Activated CD4-positive, alpha-beta memory T cell treated with anti-CD3 and anti-CD28 coated beads, Interleukin-2, amount 10 ng/mL, durations not matched to agents 7 days and 5 days (primary cell): ENCODE results near the gene COG7. TPM values are rescaled to one million over a fixed set of nuclear protein-coding genes. Genes with fewer than 3 reads are reported as not detected.

Source experiments
- CTCF ChIA-PET: fragments of 350-600 bp; sonication (Branson Sonifier 250); formaldehyde crosslinking; loops from one replicate; lab custom pipeline; 2021; ENCODE audit warnings: antibody characterized with exemption, inconsistent platforms; lab: Charles Lee
- POLR2A ChIA-PET: fragments of 350-600 bp; sonication (Branson Sonifier 250); formaldehyde crosslinking; loops from one replicate; lab custom pipeline; 2021; ENCODE audit warnings: antibody characterized with exemption; lab: Charles Lee
- DNase-seq: peaks from one replicate; pipeline ENCODE4 v3.0.0-alpha.2; 2020
- H3K27ac Mint-ChIP-seq: one replicate; pipeline ENCODE4 v1.8.0; 2021; ENCODE audit warnings: mild to moderate bottlenecking, mixed read lengths
- H3K27me3 Mint-ChIP-seq: one replicate; pipeline ENCODE4 v1.8.0; 2021; ENCODE audit warnings: mixed read lengths
- H3K36me3 Mint-ChIP-seq: one replicate; pipeline ENCODE4 v1.8.0; 2021; ENCODE audit warnings: low read depth, mixed read lengths
- H3K4me1 Mint-ChIP-seq: one replicate; pipeline ENCODE4 v1.8.0; 2021; ENCODE audit warnings: mixed read lengths
- H3K4me3 Mint-ChIP-seq: one replicate; pipeline ENCODE4 v1.8.0; 2021; ENCODE audit warnings: mild to moderate bottlenecking, mixed read lengths
- H3K9me3 Mint-ChIP-seq: one replicate; pipeline ENCODE4 v1.8.0; 2021; ENCODE audit warnings: mixed read lengths
- total RNA-seq, 2 experiments: library from RNA; stranded (reverse); gene quantifications; one replicate each; pipeline ENCODE4 v1.2.3, GENCODE V29; 2021

COG7 gene
- total RNA-seq, 2 experiments from 2014 or later: 18.0 to 19.0 TPM

DNA sequence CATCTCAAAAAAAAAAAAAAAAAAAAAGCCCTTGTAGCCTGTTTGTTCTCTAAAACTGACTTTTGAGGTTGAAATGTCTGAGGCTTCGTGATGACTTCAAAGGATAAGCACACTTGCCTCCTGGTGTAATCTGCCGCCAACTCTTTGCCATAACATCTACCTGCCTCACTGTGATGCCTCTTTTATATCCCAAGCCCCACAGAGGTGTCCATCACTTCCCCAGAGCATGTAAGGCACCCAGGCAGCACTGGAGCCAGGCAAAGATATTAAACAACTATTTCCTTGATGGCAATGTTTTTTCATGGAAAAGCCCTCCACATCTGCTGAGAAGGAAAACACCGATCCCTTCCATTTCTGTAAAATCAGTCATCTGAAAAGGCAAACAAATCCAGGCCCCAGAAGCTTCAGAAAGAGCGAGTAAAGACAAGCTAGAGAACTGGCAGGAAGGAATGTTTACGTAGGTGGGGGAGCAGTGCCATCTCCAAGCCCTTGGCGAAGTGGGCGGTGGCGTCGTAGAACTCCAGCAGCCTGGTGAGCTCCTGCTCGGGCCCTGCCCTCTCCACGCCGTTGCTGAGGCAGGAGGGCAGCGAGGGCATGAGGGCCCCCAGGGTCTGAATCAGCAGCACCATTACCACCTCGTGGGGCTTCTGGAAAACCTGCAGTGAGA is 28.6 kb downstream of the COG7 start:
- H3K4me1 Mint-ChIP-seq: no peaks in the 10 kb centered on the region
- H3K27me3 Mint-ChIP-seq: no peaks in the 10 kb centered on the region
- H3K9me3 Mint-ChIP-seq: no peaks in the 10 kb centered on the region
- POLR2A ChIA-PET: no interaction called here
- no peak for DNase-seq
- H3K27ac Mint-ChIP-seq: no peak overlapping the region
- CTCF ChIA-PET: interaction anchor here (4.5 kb wide), 1 partner anchor 10 kb away, joined by 32 read pairs; no protein-coding TSS in a partner anchor
- H3K4me3 Mint-ChIP-seq: no peak overlapping the region
- H3K36me3 Mint-ChIP-seq: peaks cover 10% of the 10 kb centered on the region

GRCh38 chr16:23423496-23424049 is 29.4 kb downstream of the COG7 start:
- Mint-ChIP-seq H3K27ac (no peak overlapping the region), H3K36me3 (peaks cover 10% of the 10 kb centered on the region), H3K4me1 (no peaks in the 10 kb centered on the region), H3K27me3 (no peaks in the 10 kb centered on the region), H3K9me3 (no peaks in the 10 kb centered on the region), H3K4me3 (no peak overlapping the region)
- no peak for DNase-seq
- ChIA-PET POLR2A (no interaction called here), CTCF (interaction anchor here (4.5 kb wide), 1 partner anchor 11 kb away, joined by 32 read pairs; no protein-coding TSS in a partner anchor)

- no peaks in the 10 kb centered on the region for H3K9me3 Mint-ChIP-seq
- no peaks in the 10 kb centered on the region for H3K27me3 Mint-ChIP-seq
- no peak for DNase-seq
- H3K36me3 Mint-ChIP-seq: peaks cover 9% of the 10 kb centered on the region
- no peak overlapping the region for H3K27ac Mint-ChIP-seq
- no peaks in the 10 kb centered on the region for H3K4me1 Mint-ChIP-seq
- POLR2A ChIA-PET: no interaction called here
- H3K4me3 Mint-ChIP-seq: no peak overlapping the region
- CTCF ChIA-PET: interaction anchor here (2.5 kb wide), 1 partner anchor 15 kb away, joined by 19 read pairs; no protein-coding TSS in a partner anchor
These were observed 33.0 kb downstream of the COG7 start for GRCh38 chr16:23420011-23420410.

DNA sequence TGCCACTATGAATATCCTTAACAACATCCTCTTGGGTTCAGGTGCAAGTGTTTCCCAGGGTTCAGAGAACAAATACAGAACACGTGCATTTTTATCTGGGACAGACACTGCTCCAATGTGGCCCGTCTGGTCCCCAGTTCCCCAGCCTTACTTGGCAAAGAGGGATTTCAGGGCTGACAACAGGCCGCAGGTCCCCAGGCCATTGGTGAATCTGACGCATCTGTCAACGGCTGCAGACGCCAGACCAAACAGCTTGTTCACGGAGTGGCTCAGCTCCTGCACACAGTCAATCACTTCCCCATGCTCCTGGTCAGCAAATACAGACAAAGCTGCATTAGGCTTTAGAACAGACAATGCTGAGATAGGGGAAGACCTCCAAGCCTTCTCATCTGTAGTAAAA is 36.2 kb downstream of the COG7 start:
- Mint-ChIP-seq H3K4me3 (no peak overlapping the region), H3K4me1 (no peaks in the 10 kb centered on the region), H3K27me3 (no peaks in the 10 kb centered on the region), H3K9me3 (no peaks in the 10 kb centered on the region), H3K27ac (no peak overlapping the region), H3K36me3 (peaks cover 9% of the 10 kb centered on the region)
- no peak for DNase-seq
- ChIA-PET POLR2A (no interaction called here), CTCF (interaction anchor here (4.4 kb wide), 1 partner anchor 18 kb away, joined by 25 read pairs; no protein-coding TSS in a partner anchor)

- H3K27me3 Mint-ChIP-seq: no peaks in the 10 kb centered on the region
- POLR2A ChIA-PET: no interaction called here
- no peak for DNase-seq
- H3K4me1 Mint-ChIP-seq: no peaks in the 10 kb centered on the region
- no peak overlapping the region for H3K27ac Mint-ChIP-seq
- no peaks in the 10 kb centered on the region for H3K9me3 Mint-ChIP-seq
- CTCF ChIA-PET: interaction anchor here (4.4 kb wide), 1 partner anchor 20 kb away, joined by 25 read pairs; no protein-coding TSS in a partner anchor
- H3K36me3 Mint-ChIP-seq: peaks cover 14% of the 10 kb centered on the region
- H3K4me3 Mint-ChIP-seq: no peak overlapping the region
These were observed 38.3 kb downstream of the COG7 start for GRCh38 chr16:23414731-23415130.

DNA sequence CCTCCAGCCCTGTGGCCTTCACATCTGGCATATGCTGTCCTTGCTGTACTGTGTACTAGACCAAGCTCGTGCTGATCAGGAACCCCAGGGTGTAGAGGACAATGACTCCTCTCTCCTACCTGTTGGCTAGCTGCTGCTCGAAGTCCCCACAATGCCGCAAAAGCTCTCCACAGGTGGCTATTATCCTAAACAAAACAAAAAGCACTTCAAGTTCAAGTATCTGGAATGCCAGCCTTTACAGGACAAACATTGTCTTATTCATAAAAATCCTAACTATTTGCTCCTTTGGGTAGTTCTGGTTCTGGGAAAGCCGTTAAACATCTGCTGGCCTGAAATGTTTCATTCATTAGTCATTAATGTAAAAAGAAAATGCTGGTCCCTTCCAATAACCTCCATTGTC is 42.8 kb downstream of the COG7 start:
- no peaks in the 10 kb centered on the region for H3K9me3 Mint-ChIP-seq
- ChIA-PET CTCF (no interaction called here), POLR2A (no interaction called here)
- H3K36me3 Mint-ChIP-seq: peaks cover 11% of the 10 kb centered on the region
- H3K4me3 Mint-ChIP-seq: no peak overlapping the region
- H3K27ac Mint-ChIP-seq: no peak overlapping the region
- H3K27me3 Mint-ChIP-seq: no peaks in the 10 kb centered on the region
- DNase-seq: no peak
- peaks cover 4% of the 10 kb centered on the region for H3K4me1 Mint-ChIP-seq

DNA sequence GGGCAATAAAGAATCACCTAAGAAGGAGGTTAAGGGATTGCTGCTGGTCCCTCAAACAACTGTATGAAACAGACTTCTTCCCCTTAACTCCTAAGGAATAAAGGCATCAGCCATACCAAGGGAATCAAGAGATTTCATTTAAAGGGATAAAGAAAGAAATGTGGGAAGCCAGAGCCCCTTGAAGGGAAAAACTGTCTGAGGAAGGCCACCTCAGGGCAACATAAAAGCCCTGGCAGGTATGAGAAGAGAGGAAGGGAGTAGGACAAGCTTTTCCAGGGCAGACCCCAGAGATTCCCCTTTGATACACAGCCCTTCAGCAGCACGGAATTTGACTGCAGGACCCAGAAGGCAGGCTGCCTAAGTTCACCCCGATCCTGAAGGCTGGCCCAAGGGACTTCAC is 43.5 kb downstream of the COG7 start:
- no peak for DNase-seq
- ChIA-PET POLR2A (no interaction called here), CTCF (no interaction called here)
- no peak overlapping the region for H3K27ac Mint-ChIP-seq
- H3K36me3 Mint-ChIP-seq: peaks cover 11% of the 10 kb centered on the region
- no peaks in the 10 kb centered on the region for H3K27me3 Mint-ChIP-seq
- H3K4me1 Mint-ChIP-seq: peaks cover 4% of the 10 kb centered on the region
- no peaks in the 10 kb centered on the region for H3K9me3 Mint-ChIP-seq
- no peak overlapping the region for H3K4me3 Mint-ChIP-seq

- Mint-ChIP-seq H3K9me3 (no peaks in the 10 kb centered on the region), H3K27ac (no peak overlapping the region), H3K4me3 (no peak overlapping the region), H3K4me1 (peaks cover 4% of the 10 kb centered on the region), H3K36me3 (peaks cover 16% of the 10 kb centered on the region), H3K27me3 (no peaks in the 10 kb centered on the region)
- no peak for DNase-seq
- ChIA-PET CTCF (no interaction called here), POLR2A (no interaction called here)
These were observed 44.1 kb downstream of the COG7 start for GRCh38 chr16:23408823-23409298.

GRCh38 chr16:23408242-23408822 is 44.7 kb downstream of the COG7 start:
- ChIA-PET POLR2A (no interaction called here), CTCF (no interaction called here)
- H3K27ac Mint-ChIP-seq: no peak overlapping the region
- peaks cover 13% of the 10 kb centered on the region for H3K36me3 Mint-ChIP-seq
- DNase-seq: no peak
- no peak overlapping the region for H3K4me3 Mint-ChIP-seq
- peaks cover 4% of the 10 kb centered on the region for H3K4me1 Mint-ChIP-seq
- H3K27me3 Mint-ChIP-seq: no peaks in the 10 kb centered on the region
- no peaks in the 10 kb centered on the region for H3K9me3 Mint-ChIP-seq

DNA sequence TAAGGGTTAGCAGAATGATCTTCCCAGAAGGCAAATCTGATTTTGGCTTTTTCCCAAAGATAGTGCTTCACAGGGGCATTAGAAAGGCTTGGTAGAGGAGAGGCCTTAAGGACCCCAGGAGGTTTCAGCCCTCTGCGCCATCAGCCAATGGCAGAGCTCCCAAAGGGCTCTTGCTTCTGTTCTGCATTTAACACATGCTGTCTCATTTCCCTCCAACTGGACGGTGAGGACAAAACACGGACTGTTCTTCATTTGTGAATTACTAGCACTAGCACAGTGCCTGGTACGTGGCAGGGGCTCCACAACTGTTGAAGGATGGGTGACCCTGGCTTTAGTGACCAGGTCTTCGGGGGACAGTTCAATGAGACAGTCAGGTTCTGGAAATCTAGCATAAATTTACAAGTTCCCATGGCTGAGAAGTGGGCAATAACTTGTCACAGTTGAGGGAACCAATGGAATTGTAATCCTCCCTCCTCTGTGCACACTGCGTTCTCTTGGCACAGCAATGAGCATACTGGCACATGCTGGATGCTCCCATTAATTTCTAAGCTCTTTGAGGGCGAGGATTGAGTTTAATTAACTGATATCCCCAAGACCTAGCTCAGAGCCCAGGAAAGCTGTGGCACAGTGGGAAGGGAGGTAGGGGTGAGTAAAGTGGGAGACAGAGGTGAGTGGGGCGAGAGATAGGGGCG is 45.4 kb downstream of the COG7 start:
- DNase-seq: no peak
- H3K27me3 Mint-ChIP-seq: no peaks in the 10 kb centered on the region
- H3K27ac Mint-ChIP-seq: no peak overlapping the region
- no peaks in the 10 kb centered on the region for H3K9me3 Mint-ChIP-seq
- no peak overlapping the region for H3K4me3 Mint-ChIP-seq
- CTCF ChIA-PET: no interaction called here
- POLR2A ChIA-PET: no interaction called here
- H3K4me1 Mint-ChIP-seq: peaks cover 4% of the 10 kb centered on the region
- H3K36me3 Mint-ChIP-seq: peaks cover 20% of the 10 kb centered on the region

DNA sequence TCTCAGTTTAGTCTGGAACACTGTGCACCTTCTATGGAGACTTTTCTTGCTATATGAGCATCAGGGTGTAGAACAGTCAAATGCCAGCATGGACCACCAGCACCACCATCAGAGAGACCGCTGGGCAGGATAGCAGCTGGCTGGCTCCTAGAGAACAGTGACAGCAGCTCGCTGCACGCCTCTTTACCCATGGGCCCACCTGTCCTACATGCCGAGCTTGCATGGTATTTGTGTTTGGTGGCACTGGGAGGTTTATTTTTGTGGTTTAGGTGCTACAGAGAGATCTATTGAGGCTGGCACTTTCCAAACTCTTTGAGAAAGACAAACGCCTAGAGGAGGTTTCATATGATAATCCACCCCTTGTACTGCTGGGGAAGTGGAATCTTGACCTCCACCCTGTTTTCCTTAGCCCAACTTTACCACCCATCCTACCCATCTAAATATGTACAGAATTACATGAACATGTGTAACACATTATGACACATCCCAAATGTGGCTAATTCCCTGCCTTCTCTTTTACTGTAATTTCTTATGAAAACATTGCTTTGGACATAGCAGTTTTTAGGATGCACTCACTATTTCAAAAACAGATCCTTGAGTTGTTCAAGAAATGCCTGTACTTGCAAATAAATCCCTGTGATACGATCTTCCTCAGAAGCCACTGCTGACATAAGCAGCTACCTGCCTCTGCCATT is 46.3 kb downstream of the COG7 start:
- POLR2A ChIA-PET: no interaction called here
- Mint-ChIP-seq H3K27me3 (no peaks in the 10 kb centered on the region), H3K4me1 (peaks cover 4% of the 10 kb centered on the region), H3K4me3 (no peak overlapping the region), H3K27ac (no peak overlapping the region), H3K36me3 (peaks cover 23% of the 10 kb centered on the region), H3K9me3 (no peaks in the 10 kb centered on the region)
- no peak for DNase-seq
- CTCF ChIA-PET: no interaction called here

GRCh38 chr16:23406024-23406423 is 47.0 kb downstream of the COG7 start:
- Mint-ChIP-seq H3K9me3 (no peaks in the 10 kb centered on the region), H3K36me3 (peaks cover 24% of the 10 kb centered on the region), H3K27me3 (no peaks in the 10 kb centered on the region), H3K4me1 (peaks cover 4% of the 10 kb centered on the region), H3K27ac (no peak overlapping the region), H3K4me3 (no peak overlapping the region)
- ChIA-PET CTCF (interaction anchor here (0.7 kb wide), 1 partner anchor 500 kb away, joined by 3 read pairs; no protein-coding TSS in a partner anchor), POLR2A (no interaction called here)
- DNase-seq: no peak
